K562 (cell line): Measurements from ENCODE around the gene MRGPRD. TPM values are rescaled to one million over a fixed set of nuclear protein-coding genes. Genes with fewer than 3 reads are reported as not detected.

Source experiments
- ATAC-seq: fragments of 200-7000 bp; cut with Tn5 transposase; 3 replicates; pipeline ENCODE4 v1.9.1; 2020; ENCODE audit warnings: moderate library complexity
- BruUV-seq: library from RNA; stranded (reverse); fragments of 400-500 nt; replicated peaks from 2 replicates; lab custom pipeline; 2021; lab: Mats Ljungman, UMichigan
- CTCF ChIA-PET: fragments of 300-600 bp; formaldehyde crosslinking; extraction: SDS; loops from one replicate; lab custom pipeline; 2021; ENCODE audit warnings: low intra/inter-chr PET ratio; lab: Yijun Ruan, JAX
- POLR2A ChIA-PET: fragments of 300-600, 350-650 bp; sonication (Branson Sonifier 250); formaldehyde crosslinking; extraction: SDS; loops from one replicate; lab custom pipeline; 2021; ENCODE audit warnings: antibody characterized with exemption, inconsistent platforms; lab: Yijun Ruan, JAX
- DNase-seq, 4 experiments: peaks; one replicate each; pipeline versions ENCODE4 v3.0.0 to v3.0.0-alpha.2; 2011 to 2018; ENCODE audit warnings: low spot score in 3 of 4, mixed read lengths in 3 of 4; ENCODE audit errors: extremely low read depth in 1 of 4
- FAIRE-seq: peaks from 2 replicates; lab custom pipeline; 2011; peaks lifted over from hg19 to GRCh38; lab: Jason Lieb, UNC
- H2AFZ ChIP-seq: 2 replicates; pipeline ENCODE4 v1.6.0; 2011; ENCODE audit warnings: low read depth, low read length, control low read depth, inconsistent platforms
- H3K27ac ChIP-seq: fragments of 200-600 bp; 3 replicates; pipeline ENCODE4 v1.8.0; 2011; ENCODE audit warnings: low read depth, mild to moderate bottlenecking, control low read depth, inconsistent platforms, low read length, moderate library complexity, mixed read lengths; ENCODE audit errors: extremely low read depth
- H3K27me3 ChIP-seq, 2 experiments: fragments of 300-600 bp in 1 of 2; 2 replicates in 1 of 2; 3 replicates in 1 of 2; pipeline versions ENCODE4 v1.6.0 to v1.8.0; 2011; ENCODE audit warnings: inconsistent platforms in 2 of 2, low read length in 2 of 2, mild to moderate bottlenecking in 1 of 2, mixed read lengths in 1 of 2, moderate library complexity in 1 of 2; ENCODE audit not compliant: control insufficient read depth in 2 of 2, insufficient read depth in 2 of 2
- H3K36me3 ChIP-seq: fragments of 300-600 bp; 3 replicates; pipeline ENCODE4 v1.8.0; 2011; ENCODE audit warnings: mild to moderate bottlenecking, low read length, inconsistent platforms; ENCODE audit not compliant: control insufficient read depth, insufficient read depth
- H3K4me1 ChIP-seq, 2 experiments: fragments of 200-600 bp in 1 of 2; replicated peaks in 1 of 2; 2 replicates in 1 of 2; 3 replicates in 1 of 2; pipeline versions ENCODE4 v1.5.1 to v1.8.0; 2011; ENCODE audit warnings: inconsistent platforms in 2 of 2, low read length in 2 of 2, mild to moderate bottlenecking in 1 of 2, mixed read lengths in 1 of 2, moderate library complexity in 1 of 2; ENCODE audit not compliant: control insufficient read depth in 2 of 2, insufficient read depth in 2 of 2
- H3K4me2 ChIP-seq: 2 replicates; pipeline ENCODE4 v1.6.1; 2011; ENCODE audit warnings: low read length, control low read depth, inconsistent platforms, mixed read lengths; ENCODE audit not compliant: insufficient read depth
- H3K4me3 ChIP-seq: fragments of 200-600 bp; sonication (generic), shearing (Covaris generic); 2 replicates; pipeline ENCODE4 v1.5.1; 2016; ENCODE audit warnings: control low read depth, inconsistent platforms
- H3K79me2 ChIP-seq: fragments of 200-600 bp; 3 replicates; pipeline ENCODE4 v1.8.0; 2011; ENCODE audit warnings: low read length, inconsistent platforms; ENCODE audit not compliant: control insufficient read depth, insufficient read depth
- H3K9ac ChIP-seq, 2 experiments: 2 replicates each; pipeline versions ENCODE4 v1.6.0 to v1.6.1; 2011; ENCODE audit warnings: low read depth in 2 of 2, low read length in 2 of 2, control low read depth in 1 of 2, inconsistent platforms in 1 of 2, mild to moderate bottlenecking in 1 of 2, mixed read lengths in 1 of 2; ENCODE audit not compliant: insufficient read depth in 1 of 2
- H3K9me1 ChIP-seq: one replicate; pipeline ENCODE4 v1.6.0; 2011; ENCODE audit warnings: inconsistent platforms, mild to moderate bottlenecking, low read length, moderate library complexity; ENCODE audit not compliant: control insufficient read depth, insufficient read depth
- H3K9me3 ChIP-seq: replicated peaks from 2 replicates; pipeline ENCODE4 v1.5.1; 2011; ENCODE audit warnings: low read depth, low read length, inconsistent platforms; ENCODE audit not compliant: control insufficient read depth, insufficient read depth
- H4K20me1 ChIP-seq: replicated peaks from 2 replicates; pipeline ENCODE4 v1.6.1; 2011; ENCODE audit warnings: low read length, inconsistent platforms, mixed read lengths; ENCODE audit not compliant: control insufficient read depth, insufficient read depth
- ARNT ChIP-seq, 2 experiments: fragments of 450-650 bp; IDR thresholded peaks; 2 replicates each; pipeline ENCODE4 v1.6.1; 2016; ENCODE audit warnings: mild to moderate bottlenecking in 1 of 2
- DDX20 ChIP-seq: fragments of 450-650 bp; IDR thresholded peaks from 2 replicates; pipeline ENCODE4 v1.6.1; 2016; ENCODE audit warnings: missing genetic modification characterization, low read depth, mild to moderate bottlenecking, missing compliant biosample characterization, moderate library complexity
- DMBX1 ChIP-seq: fragments of 250-450 bp; sonication (Bioruptor Pico); IDR thresholded peaks from 2 replicates; pipeline ENCODE4 v1.8.0; 2022; ENCODE audit warnings: inconsistent platforms, mild to moderate bottlenecking, moderate library complexity, borderline replicate concordance
- SIX5 ChIP-seq, 2 experiments: IDR thresholded peaks; 2 replicates each; pipeline ENCODE4 v1.6.1; 2011; ENCODE audit warnings: low read length in 2 of 2, borderline replicate concordance in 1 of 2, low read depth in 1 of 2, mild to moderate bottlenecking in 1 of 2, moderate library complexity in 1 of 2; ENCODE audit not compliant: insufficient read depth in 1 of 2
- SMARCB1 ChIP-seq: IDR thresholded peaks from 2 replicates; pipeline ENCODE4 v1.6.1; 2011; ENCODE audit warnings: improper control_type of control experiment, low read depth; ENCODE audit not compliant: insufficient read length
- TEAD4 ChIP-seq, 2 experiments: sonication (generic) in 1 of 2; formaldehyde crosslinking in 1 of 2; IDR thresholded peaks; 2 replicates each; pipeline versions ENCODE4 v1.6.1 to v1.8.0; 2012 to 2022; ENCODE audit warnings: borderline replicate concordance in 1 of 2, inconsistent platforms in 1 of 2, low read length in 1 of 2, mild to moderate bottlenecking in 1 of 2, missing genetic modification reagents in 1 of 2
- ZNF12 ChIP-seq: sonication (generic); formaldehyde crosslinking; IDR thresholded peaks from 2 replicates; pipeline ENCODE4 v1.4.0; 2020; ENCODE audit warnings: mild to moderate bottlenecking, missing genetic modification reagents
- ZNF197 ChIP-seq: fragments of 200-800 bp; sonication (Bioruptor generic); IDR thresholded peaks from 2 replicates; pipeline ENCODE4 v1.6.1; 2016; ENCODE audit warnings: low read depth, missing genetic modification characterization, missing compliant biosample characterization
- ZNF431 ChIP-seq: sonication (generic); formaldehyde crosslinking; IDR thresholded peaks from 2 replicates; pipeline ENCODE4 v1.8.0; 2022; ENCODE audit warnings: mild to moderate bottlenecking, missing genetic modification reagents
- WGBS: fragments of 100-300 bp; shearing (Covaris generic); methylation state at CpG from one replicate; pipeline ENCODE4 v1.1.6; 2016; ENCODE audit warnings: low coverage, mixed read lengths; ENCODE audit not compliant: insufficient coverage; ENCODE audit errors: missing lambda C conversion rate; 5-methylcytosine and 5-hydroxymethylcytosine counted together
- in situ Hi-C: fragments of 300-500 bp; cut with MboI; formaldehyde crosslinking; loops from 4 replicates; pipeline ENCODE4 v1.15.0; 2018; ENCODE audit warnings: inconsistent platforms, mixed read lengths
- intact Hi-C: fragments of 100-400 bp; cut with micrococcal nuclease; formaldehyde crosslinking; loops from 2 replicates; pipeline ENCODE4 v1.14.2; 2022
- polyA plus RNA-seq, 8 experiments: library from polyadenylated mRNA; depleted of rRNA in 4 of 8; stranded (reverse) in 5 of 8; unstranded in 3 of 8; fragments of >200 nt; fragmentation: Nextera tagmentation in 2 of 8; fragmentation: Illumina TruSeq in 1 of 8; extraction: Ambion mirVana in 2 of 8; extraction: Trizol in 1 of 8; gene quantifications; 2 replicates each; pipeline versions ENCODE4 v1.2.1 to v1.2.3, GENCODE V29; 2011 to 2014; ENCODE audit warnings: inconsistent platforms in 1 of 8, missing spikeins in 1 of 8
- total RNA-seq, 7 experiments: library from RNA; depleted of rRNA in 6 of 7; stranded (reverse); fragments of >200 nt in 6 of 7; fragmentation: Illumina TruSeq in 2 of 7; extraction: Trizol in 2 of 7; gene quantifications; 2 replicates each; pipeline versions ENCODE4 v1.2.1 to v1.2.3, GENCODE V29; 2011 to 2021; ENCODE audit warnings: low replicate concordance in 1 of 7
- TF ChIP-seq, protein P1 (sequence below): fragments of 450-650 bp; formaldehyde crosslinking; IDR thresholded peaks from 2 replicates; pipeline ENCODE4 v1.4.0; 2020; ENCODE audit warnings: mild to moderate bottlenecking, moderate library complexity
- TF ChIP-seq, protein P2 (sequence below): fragments of 450-650 bp; IDR thresholded peaks from one replicate; pipeline ENCODE4 v1.6.1; 2018; ENCODE audit warnings: mild to moderate bottlenecking, moderate library complexity; ENCODE audit not compliant: partially characterized antibody
- TF ChIP-seq, protein P3 (sequence below): sonication (generic); formaldehyde crosslinking; IDR thresholded peaks from 2 replicates; pipeline ENCODE4 v1.8.0; 2022; ENCODE audit warnings: missing genetic modification reagents, mild to moderate bottlenecking, borderline replicate concordance

The MRGPRD gene
- total and polyA plus RNA-seq, 9 of the 15 experiments (the other 6 are each of a cell fraction or from before 2014, with no cell fraction given) = not detected

DNA sequence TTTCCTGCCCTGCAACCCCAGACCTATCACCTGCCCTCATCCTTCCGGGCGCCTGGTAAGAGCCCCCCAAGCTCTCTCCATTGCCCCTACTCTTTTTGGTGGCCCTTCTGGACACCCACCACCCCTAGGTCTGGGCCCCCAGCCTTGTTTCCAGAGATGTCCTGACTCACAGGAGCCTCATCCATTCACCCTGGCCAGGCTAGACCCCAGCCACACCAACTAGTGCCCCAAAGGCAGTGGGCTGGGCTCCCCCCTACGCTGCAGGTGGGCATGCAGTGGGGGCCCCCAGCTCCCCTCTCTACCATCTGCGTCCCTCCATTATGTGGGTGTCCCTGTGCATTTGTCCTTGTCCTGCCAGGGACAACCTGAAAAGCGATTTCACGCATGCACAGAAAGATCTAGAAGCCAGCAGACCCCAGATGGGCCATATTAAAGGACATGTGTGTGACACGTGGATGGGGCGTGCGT lies 30.9 kb upstream of the MRGPRD start:
- intact Hi-C loops = no loop called here
- 25% methylated on average over 5 of the region's 9 CpGs for WGBS
- no TSS peak for BruUV-seq
- ATAC-seq = no peak
- ChIA-PET POLR2A (interaction anchor here (2.0 kb wide), 1 partner anchor 9 kb away, joined by 8 read pairs; no protein-coding TSS in a partner anchor), CTCF (no interaction called here)
- no peak for FAIRE-seq
- Histone ChIP-seq H2AFZ (no peak overlapping the region), H3K9me1 (peaks cover 3% of the 10 kb centered on the region), H3K4me3 (no peak overlapping the region), H3K9ac (no peak overlapping the region; a peak in 1 of 4 replicates), H3K9me3 (no peaks in the 10 kb centered on the region), H3K36me3 (no peaks in the 10 kb centered on the region), H4K20me1 (peaks cover 23% of the 10 kb centered on the region), H3K79me2 (no peaks in the 10 kb centered on the region), H3K27me3 (peaks cover 33 to 83% of the 10 kb centered on the region in 2 experiments), H3K4me1 (peaks cover 0 to 45% of the 10 kb centered on the region in 2 experiments; a peak in 3 of 5 replicates), H3K27ac (no peak overlapping the region), H3K4me2 (no peak overlapping the region)
- DNase-seq = no peak
- TF ChIP-seq ARNT (IDR thresholded peaks at IDR 0.05) = no peak
- TF ChIP-seq, protein P1, sequence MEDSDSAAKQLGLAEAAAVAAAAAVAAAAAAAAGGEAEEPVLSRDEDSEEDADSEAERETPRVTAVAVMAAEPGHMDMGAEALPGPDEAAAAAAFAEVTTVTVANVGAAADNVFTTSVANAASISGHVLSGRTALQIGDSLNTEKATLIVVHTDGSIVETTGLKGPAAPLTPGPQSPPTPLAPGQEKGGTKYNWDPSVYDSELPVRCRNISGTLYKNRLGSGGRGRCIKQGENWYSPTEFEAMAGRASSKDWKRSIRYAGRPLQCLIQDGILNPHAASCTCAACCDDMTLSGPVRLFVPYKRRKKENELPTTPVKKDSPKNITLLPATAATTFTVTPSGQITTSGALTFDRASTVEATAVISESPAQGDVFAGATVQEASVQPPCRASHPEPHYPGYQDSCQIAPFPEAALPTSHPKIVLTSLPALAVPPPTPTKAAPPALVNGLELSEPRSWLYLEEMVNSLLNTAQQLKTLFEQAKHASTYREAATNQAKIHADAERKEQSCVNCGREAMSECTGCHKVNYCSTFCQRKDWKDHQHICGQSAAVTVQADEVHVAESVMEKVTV (CRISPR knock-in tag) = no peak
- no peak for TF ChIP-seq TEAD4 (IDR thresholded peaks at IDR 0.05; ENCODE audit: low read length)
- TF ChIP-seq TEAD4 (CRISPR knock-in tag; IDR thresholded peaks at IDR 0.05; ENCODE audit: borderline replicate concordance) = no peak
- no peak for TF ChIP-seq ZNF197
- TF ChIP-seq SMARCB1 = no peak
- no peak for TF ChIP-seq DDX20
- no peak for TF ChIP-seq SIX5 (IDR thresholded peaks at IDR 0.05; ENCODE audit: borderline replicate concordance in 1 of 2, insufficient read depth in 1 of 2, low read depth in 1 of 2, low read length in 2 of 2)
- TF ChIP-seq, protein P2, sequence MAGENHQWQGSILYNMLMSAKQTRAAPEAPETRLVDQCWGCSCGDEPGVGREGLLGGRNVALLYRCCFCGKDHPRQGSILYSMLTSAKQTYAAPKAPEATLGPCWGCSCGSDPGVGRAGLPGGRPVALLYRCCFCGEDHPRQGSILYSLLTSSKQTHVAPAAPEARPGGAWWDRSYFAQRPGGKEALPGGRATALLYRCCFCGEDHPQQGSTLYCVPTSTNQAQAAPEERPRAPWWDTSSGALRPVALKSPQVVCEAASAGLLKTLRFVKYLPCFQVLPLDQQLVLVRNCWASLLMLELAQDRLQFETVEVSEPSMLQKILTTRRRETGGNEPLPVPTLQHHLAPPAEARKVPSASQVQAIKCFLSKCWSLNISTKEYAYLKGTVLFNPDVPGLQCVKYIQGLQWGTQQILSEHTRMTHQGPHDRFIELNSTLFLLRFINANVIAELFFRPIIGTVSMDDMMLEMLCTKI = no peak
- TF ChIP-seq DMBX1 (CRISPR knock-in tag) = no peak
- no peak for TF ChIP-seq ZNF431 (CRISPR knock-in tag)
- no peak for TF ChIP-seq ZNF12 (CRISPR knock-in tag)
- TF ChIP-seq, protein P3, sequence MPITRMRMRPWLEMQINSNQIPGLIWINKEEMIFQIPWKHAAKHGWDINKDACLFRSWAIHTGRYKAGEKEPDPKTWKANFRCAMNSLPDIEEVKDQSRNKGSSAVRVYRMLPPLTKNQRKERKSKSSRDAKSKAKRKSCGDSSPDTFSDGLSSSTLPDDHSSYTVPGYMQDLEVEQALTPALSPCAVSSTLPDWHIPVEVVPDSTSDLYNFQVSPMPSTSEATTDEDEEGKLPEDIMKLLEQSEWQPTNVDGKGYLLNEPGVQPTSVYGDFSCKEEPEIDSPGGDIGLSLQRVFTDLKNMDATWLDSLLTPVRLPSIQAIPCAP = no peak
- in situ Hi-C loops = no loop called here
